ENCODE data around the gene NRG3. TPM values are rescaled to one million over a fixed set of nuclear protein-coding genes. Genes with fewer than 3 reads are reported as not detected.

Gene NRG3
- total RNA-seq, 2 donors from 2014 or later = 0.41 TPM; not detected in 1

DNA sequence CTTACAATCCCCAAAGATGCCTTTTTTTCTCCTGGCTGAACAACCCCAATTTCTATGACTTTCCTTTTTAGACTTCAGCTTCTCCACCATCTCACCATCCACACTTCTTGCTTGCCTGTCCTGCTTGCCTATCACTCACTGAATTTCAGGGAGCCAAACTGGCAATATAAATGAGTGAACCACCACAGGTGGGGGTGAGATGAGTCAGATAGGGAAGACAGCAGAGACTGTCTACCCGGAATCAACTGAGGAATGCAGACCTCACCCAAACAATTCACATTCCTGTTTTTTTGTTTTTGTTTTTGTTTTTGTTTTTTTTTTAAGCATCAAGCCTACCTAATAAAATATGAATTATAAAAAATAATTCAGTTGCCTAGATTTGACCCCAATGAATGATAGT, 273.8 kb downstream of the NRG3 start:
- no peak for ATAC-seq (ENCODE audit: insufficient number of reproducible peaks, low FRiP score, low read depth)
- TF ChIP-seq, protein P1, sequence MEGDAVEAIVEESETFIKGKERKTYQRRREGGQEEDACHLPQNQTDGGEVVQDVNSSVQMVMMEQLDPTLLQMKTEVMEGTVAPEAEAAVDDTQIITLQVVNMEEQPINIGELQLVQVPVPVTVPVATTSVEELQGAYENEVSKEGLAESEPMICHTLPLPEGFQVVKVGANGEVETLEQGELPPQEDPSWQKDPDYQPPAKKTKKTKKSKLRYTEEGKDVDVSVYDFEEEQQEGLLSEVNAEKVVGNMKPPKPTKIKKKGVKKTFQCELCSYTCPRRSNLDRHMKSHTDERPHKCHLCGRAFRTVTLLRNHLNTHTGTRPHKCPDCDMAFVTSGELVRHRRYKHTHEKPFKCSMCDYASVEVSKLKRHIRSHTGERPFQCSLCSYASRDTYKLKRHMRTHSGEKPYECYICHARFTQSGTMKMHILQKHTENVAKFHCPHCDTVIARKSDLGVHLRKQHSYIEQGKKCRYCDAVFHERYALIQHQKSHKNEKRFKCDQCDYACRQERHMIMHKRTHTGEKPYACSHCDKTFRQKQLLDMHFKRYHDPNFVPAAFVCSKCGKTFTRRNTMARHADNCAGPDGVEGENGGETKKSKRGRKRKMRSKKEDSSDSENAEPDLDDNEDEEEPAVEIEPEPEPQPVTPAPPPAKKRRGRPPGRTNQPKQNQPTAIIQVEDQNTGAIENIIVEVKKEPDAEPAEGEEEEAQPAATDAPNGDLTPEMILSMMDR (IDR thresholded peaks at IDR 0.05) = no peak
- Histone ChIP-seq H3K27ac (no peak overlapping the region), H3K27me3 (replicated peaks; ENCODE audit: insufficient read depth) (no peaks in the 10 kb centered on the region), H3K4me3 (no peak overlapping the region), H3K9me3 (no peaks in the 10 kb centered on the region), H3K4me1 (ENCODE audit: control insufficient read depth in 1 of 2, low read depth in 2 of 2) (no peaks in the 10 kb centered on the region), H3K36me3 (no peaks in the 10 kb centered on the region)
- no peak for DNase-seq (ENCODE audit: low spot score)

- Histone ChIP-seq H3K27me3 (replicated peaks; ENCODE audit: insufficient read depth) (no peaks in the 10 kb centered on the region), H3K9me3 (no peaks in the 10 kb centered on the region), H3K27ac (no peak overlapping the region), H3K4me1 (ENCODE audit: control insufficient read depth in 1 of 2, low read depth in 2 of 2) (no peaks in the 10 kb centered on the region), H3K36me3 (no peaks in the 10 kb centered on the region), H3K4me3 (no peak overlapping the region)
- ATAC-seq (ENCODE audit: insufficient number of reproducible peaks, low FRiP score, low read depth) (no peak), DNase-seq (ENCODE audit: low spot score) (no peak)
- TF ChIP-seq, protein P1 (IDR thresholded peaks at IDR 0.05) = no peak
These were observed 274.7 kb downstream of the NRG3 start for GRCh38 chr10:82149674-82150073.

DNA sequence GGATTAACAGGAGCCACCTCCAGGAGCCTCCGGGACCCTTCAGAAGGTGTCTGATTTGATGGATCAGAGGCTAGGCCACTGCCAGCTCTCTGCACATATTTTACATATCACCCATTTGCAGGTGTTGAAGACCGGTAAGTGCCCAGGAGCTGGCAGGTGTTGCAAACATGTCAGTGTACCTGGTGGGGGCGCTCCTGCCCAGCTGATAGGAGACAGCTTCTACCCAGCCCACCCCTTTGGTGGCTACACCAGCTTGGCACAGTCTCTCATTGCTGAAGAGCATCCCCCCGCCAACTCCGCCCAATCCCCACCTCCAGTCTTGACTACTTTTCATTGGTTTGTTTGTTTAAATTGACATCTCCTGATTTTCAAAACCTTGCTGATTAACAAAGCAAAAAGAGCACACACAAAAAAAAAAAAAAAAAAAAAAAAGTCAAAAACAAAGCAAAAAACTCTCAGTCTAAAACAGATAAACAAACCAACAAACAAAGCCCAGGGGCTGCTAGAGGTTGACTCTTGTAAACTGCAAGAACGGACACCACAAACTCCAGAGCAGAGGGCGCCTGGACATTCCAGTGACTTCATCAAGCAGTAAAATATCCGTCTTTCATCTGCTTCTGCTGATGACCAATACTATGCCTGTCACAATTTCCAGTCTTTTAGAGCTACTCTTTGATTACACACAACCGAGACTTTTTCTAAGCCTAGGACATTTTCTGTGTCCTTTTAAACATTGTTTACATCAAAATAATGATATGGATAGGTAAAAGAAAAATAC, 275.3 kb downstream of the NRG3 start:
- TF ChIP-seq, protein P1 (IDR thresholded peaks at IDR 0.05) = no peak
- Histone ChIP-seq H3K27ac (no peak overlapping the region), H3K27me3 (replicated peaks; ENCODE audit: insufficient read depth) (no peaks in the 10 kb centered on the region), H3K36me3 (no peaks in the 10 kb centered on the region), H3K9me3 (no peaks in the 10 kb centered on the region), H3K4me3 (no peak overlapping the region), H3K4me1 (ENCODE audit: control insufficient read depth in 1 of 2, low read depth in 2 of 2) (no peaks in the 10 kb centered on the region)
- ATAC-seq (ENCODE audit: insufficient number of reproducible peaks, low FRiP score, low read depth) (no peak), DNase-seq (ENCODE audit: low spot score) (no peak)

- DNase-seq (ENCODE audit: low spot score) (no peak), ATAC-seq (ENCODE audit: insufficient number of reproducible peaks, low FRiP score, low read depth) (no peak)
- Histone ChIP-seq H3K4me3 (no peak overlapping the region), H3K4me1 (ENCODE audit: control insufficient read depth in 1 of 2, low read depth in 2 of 2) (no peaks in the 10 kb centered on the region), H3K9me3 (no peaks in the 10 kb centered on the region), H3K36me3 (no peaks in the 10 kb centered on the region), H3K27me3 (replicated peaks; ENCODE audit: insufficient read depth) (no peaks in the 10 kb centered on the region), H3K27ac (no peak overlapping the region)
- TF ChIP-seq, protein P1 (IDR thresholded peaks at IDR 0.05) = no peak
These were observed 285.3 kb downstream of the NRG3 start for GRCh38 chr10:82160307-82160706.

GRCh38 chr10:82161264-82161663, 286.3 kb downstream of the NRG3 start:
- Histone ChIP-seq H3K27ac (no peak overlapping the region), H3K4me3 (no peak overlapping the region), H3K4me1 (ENCODE audit: control insufficient read depth in 1 of 2, low read depth in 2 of 2) (no peaks in the 10 kb centered on the region), H3K9me3 (no peaks in the 10 kb centered on the region), H3K27me3 (replicated peaks; ENCODE audit: insufficient read depth) (no peaks in the 10 kb centered on the region), H3K36me3 (no peaks in the 10 kb centered on the region)
- DNase-seq (ENCODE audit: low spot score) = no peak
- ATAC-seq (ENCODE audit: insufficient number of reproducible peaks, low FRiP score, low read depth) = no peak
- TF ChIP-seq, protein P1 (IDR thresholded peaks at IDR 0.05) = no peak

Measured in thoracic aorta (tissue), 2 donors.